HepG2 (cell line): Measurements from ENCODE around the gene P3H3. TPM values are rescaled to one million over a fixed set of nuclear protein-coding genes. Genes with fewer than 3 reads are reported as not detected.

ENCODE experiments used
- ATAC-seq: fragments of 200-7000 bp; cut with Tn5 transposase; 3 replicates; pipeline ENCODE4 v1.9.1; 2020; ENCODE audit warnings: mild to moderate bottlenecking, moderate library complexity
- BruUV-seq: library from RNA; stranded (reverse); fragments of 400-500 nt; replicated peaks from 2 replicates; lab custom pipeline; 2021; lab: Mats Ljungman, UMichigan
- CTCF ChIA-PET: fragments of 300-600 bp; formaldehyde crosslinking; extraction: SDS; loops from one replicate; lab custom pipeline; 2021; ENCODE audit warnings: low total read pairs, inconsistent platforms, low intra/inter-chr PET ratio; lab: Yijun Ruan, JAX
- POLR2A ChIA-PET: fragments of 350-600 bp; sonication (Branson Sonifier 250); formaldehyde crosslinking; loops from one replicate; lab custom pipeline; 2020; ENCODE audit warnings: antibody characterized with exemption, inconsistent platforms; lab: Yijun Ruan, JAX
- DNase-seq: peaks from one replicate; pipeline ENCODE4 v3.0.0-alpha.2; 2015; ENCODE audit warnings: low spot score
- FAIRE-seq: peaks from 3 replicates; lab custom pipeline; 2011; peaks lifted over from hg19 to GRCh38; lab: Jason Lieb, UNC
- H2AFZ ChIP-seq: one replicate; pipeline ENCODE4 v1.6.1; 2011; ENCODE audit warnings: low read length, inconsistent platforms
- H3K27ac ChIP-seq: fragments of 300-600 bp; 3 replicates; pipeline ENCODE4 v1.8.0; 2011; ENCODE audit warnings: mixed run types, mild to moderate bottlenecking, mixed read lengths, low read length, inconsistent platforms; ENCODE audit not compliant: insufficient read depth; ENCODE audit errors: extremely low read length
- H3K27me3 ChIP-seq, 2 experiments: fragments of 200-600 bp in 1 of 2; 2 replicates in 1 of 2; 3 replicates in 1 of 2; pipeline versions ENCODE4 v1.6.0 to v1.8.0; 2011; ENCODE audit warnings: low read length in 2 of 2, mild to moderate bottlenecking in 2 of 2, moderate library complexity in 2 of 2, inconsistent platforms in 1 of 2; ENCODE audit not compliant: insufficient read depth in 2 of 2, control insufficient read depth in 1 of 2
- H3K36me3 ChIP-seq, 2 experiments: fragments of 200-600 bp in 1 of 2; replicated peaks in 1 of 2; 2 replicates in 1 of 2; 3 replicates in 1 of 2; pipeline versions ENCODE4 v1.5.1 to v1.8.0; 2011; ENCODE audit warnings: low read length in 2 of 2, inconsistent platforms in 1 of 2; ENCODE audit not compliant: insufficient read depth in 2 of 2, control insufficient read depth in 1 of 2
- H3K4me1 ChIP-seq: 2 replicates; pipeline ENCODE4 v1.5.1; 2012; ENCODE audit warnings: low read length, inconsistent platforms; ENCODE audit not compliant: insufficient read depth
- H3K4me2 ChIP-seq: 2 replicates; pipeline ENCODE4 v1.6.0; 2011; ENCODE audit warnings: low read depth, low read length, inconsistent platforms
- H3K4me3 ChIP-seq, 3 experiments: fragments of 200-600 bp in 1 of 3; sonication (generic), shearing (Covaris generic) in 1 of 3; replicated peaks in 1 of 3; 2 replicates each; pipeline ENCODE4 v1.5.1; 2011 to 2016; ENCODE audit warnings: low read length in 3 of 3, inconsistent platforms in 2 of 3, low read depth in 2 of 3, mild to moderate bottlenecking in 2 of 3, control low read depth in 1 of 3, mixed read lengths in 1 of 3; ENCODE audit not compliant: insufficient read depth in 1 of 3
- H3K79me2 ChIP-seq: one replicate; pipeline ENCODE4 v1.6.1; 2011; ENCODE audit warnings: low read length, inconsistent platforms; ENCODE audit not compliant: insufficient read depth
- H3K9ac ChIP-seq: 2 replicates; pipeline ENCODE4 v1.6.0; 2011; ENCODE audit warnings: mild to moderate bottlenecking, low read depth, low read length, inconsistent platforms; ENCODE audit not compliant: insufficient read depth
- H3K9me3 ChIP-seq: 2 replicates; pipeline ENCODE4 v1.5.1; 2012; ENCODE audit warnings: mild to moderate bottlenecking, low read length
- H4K20me1 ChIP-seq: 2 replicates; pipeline ENCODE4 v1.6.0; 2011; ENCODE audit warnings: inconsistent platforms, mild to moderate bottlenecking, low read length, moderate library complexity; ENCODE audit not compliant: insufficient read depth
- CBFB ChIP-seq: sonication (generic); formaldehyde crosslinking; IDR thresholded peaks from 2 replicates; pipeline ENCODE4 v1.4.0; 2020; ENCODE audit warnings: missing genetic modification reagents
- CEBPB ChIP-seq: IDR thresholded peaks from 2 replicates; pipeline ENCODE4 v1.6.1; 2011; ENCODE audit warnings: low read depth, low read length, improper control_type of control experiment, borderline replicate concordance
- CEBPG ChIP-seq: IDR thresholded peaks from 2 replicates; pipeline ENCODE4 v1.6.1; 2016
- KMT2B ChIP-seq: IDR thresholded peaks from 2 replicates; pipeline ENCODE4 v1.6.1; 2016; ENCODE audit warnings: missing genetic modification reagents, missing compliant biosample characterization
- MAFF ChIP-seq: IDR thresholded peaks from 2 replicates; pipeline ENCODE4 v1.6.1; 2011; ENCODE audit warnings: low read depth, low read length, improper control_type of control experiment
- MAFK ChIP-seq, 2 experiments: IDR thresholded peaks in 1 of 2; conservative IDR thresholded peaks in 1 of 2; 2 replicates each; pipeline ENCODE4 v1.6.1; 2011; ENCODE audit warnings: improper control_type of control experiment in 2 of 2, low read length in 2 of 2
- MXD4 ChIP-seq: IDR thresholded peaks from 2 replicates; pipeline ENCODE4 v1.6.1; 2016; ENCODE audit warnings: mild to moderate bottlenecking, missing biosample characterization, missing genetic modification reagents
- POLR2A ChIP-seq, 2 experiments: IDR thresholded peaks; 2 replicates each; pipeline ENCODE4 v1.6.1; 2011; ENCODE audit warnings: low read depth in 2 of 2, low read length in 2 of 2, mild to moderate bottlenecking in 1 of 2, moderate library complexity in 1 of 2; ENCODE audit not compliant: insufficient read depth in 1 of 2
- PRDM10 ChIP-seq: sonication (generic); formaldehyde crosslinking; IDR thresholded peaks from 2 replicates; pipeline ENCODE4 v1.4.0; 2020; ENCODE audit warnings: low read depth, missing genetic modification reagents
- RXRA ChIP-seq: sonication (generic); formaldehyde crosslinking; IDR thresholded peaks from 2 replicates; pipeline ENCODE4 v1.5.1; 2020; ENCODE audit warnings: missing genetic modification reagents
- SOX13 ChIP-seq, 3 experiments: fragments of 450-650 bp in 1 of 3; sonication (generic) in 1 of 3; formaldehyde crosslinking in 1 of 3; IDR thresholded peaks in 2 of 3; conservative IDR thresholded peaks in 1 of 3; 2 replicates each; pipeline versions ENCODE4 v1.5.0 to v1.6.1; 2016 to 2020; ENCODE audit warnings: antibody characterized with exemption in 1 of 3, mild to moderate bottlenecking in 1 of 3, missing compliant biosample characterization in 1 of 3, missing genetic modification reagents in 1 of 3, moderate library complexity in 1 of 3
- ZFP36L1 ChIP-seq: sonication (generic); formaldehyde crosslinking; IDR thresholded peaks from 2 replicates; pipeline ENCODE4 v1.8.0; 2022; ENCODE audit warnings: mild to moderate bottlenecking, missing genetic modification reagents, moderate library complexity
- ZNF20 ChIP-seq: sonication (generic); formaldehyde crosslinking; IDR thresholded peaks from 2 replicates; pipeline ENCODE4 v1.4.0; 2020; ENCODE audit warnings: mild to moderate bottlenecking, moderate library complexity, missing genetic modification reagents
- ZNF589 ChIP-seq: sonication (generic); formaldehyde crosslinking; conservative IDR thresholded peaks from 2 replicates; pipeline ENCODE4 v1.8.0; 2022; ENCODE audit warnings: mild to moderate bottlenecking, moderate library complexity, missing genetic modification reagents
- WGBS: methylation state at CpG from one replicate; pipeline ENCODE4 v1.1.6; 2017; ENCODE audit warnings: low lambda C conversion rate; 5-methylcytosine and 5-hydroxymethylcytosine counted together
- in situ Hi-C: cut with HindIII; loops from 2 replicates; pipeline ENCODE4 v1.10.0; 2017; ENCODE audit warnings: low pct_unique_long_range_greater_than_20kb; ENCODE audit not compliant: extremely low pct_ligation_motif_present
- intact Hi-C: fragments of 100-400 bp; cut with micrococcal nuclease; formaldehyde crosslinking; loops from one replicate; pipeline ENCODE4 v1.10.0; 2022; ENCODE audit not compliant: unreplicated experiment
- polyA plus RNA-seq, 8 experiments: library from polyadenylated mRNA; depleted of rRNA in 3 of 8; stranded (reverse) in 7 of 8; unstranded in 1 of 8; fragments of >200 nt; fragmentation: Illumina TruSeq in 4 of 8; extraction: Trizol in 4 of 8; gene quantifications; 2 replicates each; pipeline versions ENCODE4 v1.2.1 to v1.2.3, GENCODE V29; 2011 to 2016; ENCODE audit warnings: low read depth in 4 of 8, missing spikeins in 1 of 8, mixed read lengths in 1 of 8; ENCODE audit not compliant: insufficient read depth in 1 of 8
- total RNA-seq, 5 experiments: library from RNA; depleted of rRNA; stranded (reverse); fragments of >200 nt; fragmentation: Illumina TruSeq; extraction: Trizol; gene quantifications; 2 replicates each; pipeline ENCODE4 v1.2.3, GENCODE V29; 2016; ENCODE audit warnings: low read depth in 1 of 5
- TF ChIP-seq, protein P1 (sequence below): sonication (generic); formaldehyde crosslinking; IDR thresholded peaks from 2 replicates; pipeline ENCODE4 v1.4.0; 2020; ENCODE audit warnings: missing genetic modification reagents

The P3H3 gene
- total and polyA plus RNA-seq, 2 of the 13 experiments (the other 11 are each of a cell fraction or from before 2014, with no cell fraction given), result 20.1 to 20.5 TPM

DNA sequence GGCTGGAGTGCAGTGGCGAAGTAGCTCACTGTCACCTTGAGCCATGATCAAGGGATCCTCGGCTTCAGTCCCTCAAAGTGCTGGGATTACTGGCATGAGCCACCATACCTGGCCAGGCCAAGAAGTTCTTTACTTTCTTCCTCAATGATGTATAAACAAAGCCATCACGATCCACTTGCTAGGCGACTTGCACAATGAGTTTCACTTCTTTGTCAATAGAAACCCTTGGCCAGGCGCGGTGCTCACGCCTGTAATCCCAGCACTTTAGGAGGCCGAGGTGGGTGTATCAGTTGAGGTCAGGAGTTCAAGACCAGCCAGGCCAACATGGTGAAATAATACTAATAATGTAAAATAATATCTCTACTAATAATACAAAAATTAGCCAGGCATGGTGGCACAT, 59.3 kb downstream of the P3H3 start:
- intact Hi-C loops, result no loop called here
- CTCF ChIA-PET, result no interaction called here

GRCh38 chr12:6888360-6888759, 60.2 kb downstream of the P3H3 start:
- Histone ChIP-seq H3K27ac (peak overlapping the region; percentile 19), H3K79me2 (no peaks in the 10 kb centered on the region), H3K4me3 (no peak overlapping the region), H3K36me3 (peaks cover 0 to 1% of the 10 kb centered on the region in 2 experiments; a peak in 2 of 5 replicates), H3K4me1 (peaks cover 54% of the 10 kb centered on the region), H3K9me3 (no peaks in the 10 kb centered on the region), H3K4me2 (no peak overlapping the region), H3K9ac (no peak overlapping the region), H3K27me3 (no peaks in the 10 kb centered on the region; a peak in 1 of 5 replicates), H4K20me1 (no peaks in the 10 kb centered on the region), H2AFZ (no peak overlapping the region)
- CTCF ChIA-PET, result no interaction called here
- FAIRE-seq (no peak), ATAC-seq (no peak), DNase-seq (no peak)
- WGBS, result 90% methylated on average over 2 of the region's 2 CpGs
- in situ Hi-C loops (no loop called here), intact Hi-C loops (no loop called here)
- POLR2A ChIA-PET, result interaction anchor here (1.8 to 3.0 kb wide), 2 partner anchors 16 to 55 kb away, joined by 4 to 25 read pairs; partner anchors contain the start of genes C12orf57, RNU7-1 and SPSB2
- no TSS peak for BruUV-seq
- TF ChIP-seq CBFB (no peak), POLR2A (IDR thresholded peaks at IDR 0.05; ENCODE audit: insufficient read depth in 1 of 2, low read depth in 2 of 2, low read length in 2 of 2) (no peak), PRDM10 (no peak), KMT2B (CRISPR knock-in tag) (no peak), MAFK (conservative IDR thresholded peaks at IDR 0.05 in 1 of 2, IDR thresholded peaks at IDR 0.05 in 1 of 2; ENCODE audit: low read length in 2 of 2) (peak; percentile 95 to 96), MAFF (peak; percentile 92), MXD4 (CRISPR knock-in tag) (no peak), ZNF589 (CRISPR knock-in tag) (no peak), ZNF20 (no peak)

More for the DNA sequence above, 59.3 kb downstream of the P3H3 start:
- TF ChIP-seq ZFP36L1 (CRISPR knock-in tag) (no peak), CEBPG (CRISPR knock-in tag) (0 out of 2 replicates have a peak, but pooled peaks have one; percentile 13), RXRA (CRISPR knock-in tag) (no peak), SOX13 (IDR thresholded peaks at IDR 0.05) (no peak), SOX13 (CRISPR knock-in tag; conservative IDR thresholded peaks at IDR 0.05 in 1 of 2, IDR thresholded peaks at IDR 0.05 in 1 of 2) (0 out of 4 replicates have a peak, but pooled peaks of 1 of the 2 experiments have one; percentile 6), CEBPB (0 out of 2 replicates have a peak, but pooled peaks have one; percentile 18)
- TF ChIP-seq, protein P1, sequence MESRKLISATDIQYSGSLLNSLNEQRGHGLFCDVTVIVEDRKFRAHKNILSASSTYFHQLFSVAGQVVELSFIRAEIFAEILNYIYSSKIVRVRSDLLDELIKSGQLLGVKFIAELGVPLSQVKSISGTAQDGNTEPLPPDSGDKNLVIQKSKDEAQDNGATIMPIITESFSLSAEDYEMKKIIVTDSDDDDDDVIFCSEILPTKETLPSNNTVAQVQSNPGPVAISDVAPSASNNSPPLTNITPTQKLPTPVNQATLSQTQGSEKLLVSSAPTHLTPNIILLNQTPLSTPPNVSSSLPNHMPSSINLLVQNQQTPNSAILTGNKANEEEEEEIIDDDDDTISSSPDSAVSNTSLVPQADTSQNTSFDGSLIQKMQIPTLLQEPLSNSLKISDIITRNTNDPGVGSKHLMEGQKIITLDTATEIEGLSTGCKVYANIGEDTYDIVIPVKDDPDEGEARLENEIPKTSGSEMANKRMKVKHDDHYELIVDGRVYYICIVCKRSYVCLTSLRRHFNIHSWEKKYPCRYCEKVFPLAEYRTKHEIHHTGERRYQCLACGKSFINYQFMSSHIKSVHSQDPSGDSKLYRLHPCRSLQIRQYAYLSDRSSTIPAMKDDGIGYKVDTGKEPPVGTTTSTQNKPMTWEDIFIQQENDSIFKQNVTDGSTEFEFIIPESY, result peak; percentile 89
- peaks cover 59% of the 10 kb centered on the region for H3K4me1 ChIP-seq
- no peak overlapping the region for H2AFZ ChIP-seq
- no peak overlapping the region; the same call in 1 of the 2 replicates for H3K4me2 ChIP-seq
- ATAC-seq (no peak), FAIRE-seq (no peak), DNase-seq (no peak)
- no TSS peak for BruUV-seq
- in situ Hi-C loops, result no loop called here
- peaks cover 0 to 1% of the 10 kb centered on the region in 2 experiments; a peak in 2 of 5 replicates for H3K36me3 ChIP-seq
- no peaks in the 10 kb centered on the region for H3K79me2 ChIP-seq
- no peaks in the 10 kb centered on the region for H3K9me3 ChIP-seq
- H3K4me3 ChIP-seq, result no peak overlapping the region
- H3K9ac ChIP-seq, result no peak overlapping the region
- peak overlapping the region; percentile 61 for H3K27ac ChIP-seq
- 82% methylated on average over 8 of the region's 8 CpGs for WGBS
- H3K27me3 ChIP-seq, result no peaks in the 10 kb centered on the region; a peak in 1 of 5 replicates
- no peaks in the 10 kb centered on the region for H4K20me1 ChIP-seq
- POLR2A ChIA-PET, result interaction anchor here (1.8 to 3.0 kb wide), 2 partner anchors 15 to 56 kb away, joined by 4 to 25 read pairs; partner anchors contain the start of genes C12orf57, RNU7-1 and SPSB2
